Measurements from ENCODE around the gene YTHDF2.
"Not testable (repeated sequence)": the region's sequence is repeated elsewhere in the genome, so short reads cannot be mapped to it uniquely, and the experiment has no call there.

- TF ChIP-seq POLR2A, CTCF (IDR thresholded peaks at IDR 0.05): not testable (repeated sequence)
These were observed 35.2 kb downstream of the YTHDF2 start for GRCh38 chr1:28771921-28772320.
